ENCODE data around the gene TCF7L2. TPM values are rescaled to one million over a fixed set of nuclear protein-coding genes. Genes with fewer than 3 reads are reported as not detected.

The TCF7L2 gene
- total and polyA plus RNA-seq, 2 donors = 1.4 to 11.1 TPM

- no peak overlapping the region for H3K4me3 ChIP-seq (ENCODE audit: low read length in 2 of 2)
- H3K36me3 ChIP-seq (ENCODE audit: control insufficient read depth in 2 of 2, insufficient read depth in 2 of 2, low read length in 1 of 2) = no peaks in the 10 kb centered on the region
- no peak for DNase-seq (ENCODE audit: low read depth in 6 of 9, low spot score in 9 of 9)
- 98% methylated on average over 1 of the region's 1 CpG for WGBS
- H3K27ac ChIP-seq (ENCODE audit: low read depth in 1 of 2, low read length in 1 of 2) = no peak overlapping the region
- H3K9me3 ChIP-seq (ENCODE audit: control insufficient read depth in 2 of 2, insufficient read depth in 1 of 2, low read length in 1 of 2) = peaks cover 0 to 5% of the 10 kb centered on the region in 2 donors
- H3K27me3 ChIP-seq (ENCODE audit: control insufficient read depth in 2 of 2, insufficient read depth in 1 of 2, low read length in 1 of 2) = no peaks in the 10 kb centered on the region
- no peaks in the 10 kb centered on the region for H3K4me1 ChIP-seq (ENCODE audit: control insufficient read depth in 2 of 2, insufficient read depth in 2 of 2, low read length in 2 of 2)
Measured at GRCh38 chr10:113199459-113199858, 249.4 kb downstream of the TCF7L2 start.

- H3K4me1 ChIP-seq (ENCODE audit: control insufficient read depth in 2 of 2, insufficient read depth in 2 of 2, low read length in 2 of 2) = no peaks in the 10 kb centered on the region
- H3K4me3 ChIP-seq (ENCODE audit: low read length in 2 of 2) = no peak overlapping the region
- peaks cover 0 to 5% of the 10 kb centered on the region in 2 donors for H3K9me3 ChIP-seq (ENCODE audit: control insufficient read depth in 2 of 2, insufficient read depth in 1 of 2, low read length in 1 of 2)
- H3K36me3 ChIP-seq (ENCODE audit: control insufficient read depth in 2 of 2, insufficient read depth in 2 of 2, low read length in 1 of 2) = no peaks in the 10 kb centered on the region
- H3K27ac ChIP-seq (ENCODE audit: low read depth in 1 of 2, low read length in 1 of 2) = no peak overlapping the region
- DNase-seq (ENCODE audit: low read depth in 6 of 9, low spot score in 9 of 9) = peak in 1 of 9 donors; percentile 16
- WGBS = 97% methylated on average over 4 of the region's 4 CpGs
- no peaks in the 10 kb centered on the region for H3K27me3 ChIP-seq (ENCODE audit: control insufficient read depth in 2 of 2, insufficient read depth in 1 of 2, low read length in 1 of 2)
Measured at GRCh38 chr10:113202011-113202410, 252.0 kb downstream of the TCF7L2 start.

GRCh38 chr10:113207924-113208323 is 257.9 kb downstream of the TCF7L2 start:
- Histone ChIP-seq H3K9me3 (ENCODE audit: control insufficient read depth in 2 of 2, insufficient read depth in 1 of 2, low read length in 1 of 2) (no peaks in the 10 kb centered on the region), H3K27me3 (ENCODE audit: control insufficient read depth in 2 of 2, insufficient read depth in 1 of 2, low read length in 1 of 2) (no peaks in the 10 kb centered on the region), H3K27ac (ENCODE audit: low read depth in 1 of 2, low read length in 1 of 2) (no peak overlapping the region), H3K4me3 (ENCODE audit: low read length in 2 of 2) (no peak overlapping the region), H3K4me1 (ENCODE audit: control insufficient read depth in 2 of 2, insufficient read depth in 2 of 2, low read length in 2 of 2) (no peaks in the 10 kb centered on the region), H3K36me3 (ENCODE audit: control insufficient read depth in 2 of 2, insufficient read depth in 2 of 2, low read length in 1 of 2) (no peaks in the 10 kb centered on the region)
- DNase-seq (ENCODE audit: low read depth in 6 of 9, low spot score in 9 of 9) = no peak
- WGBS = 99% methylated on average over 1 of the region's 1 CpG

GRCh38 chr10:113213035-113213434 is 263.0 kb downstream of the TCF7L2 start:
- Histone ChIP-seq H3K9me3 (ENCODE audit: control insufficient read depth in 2 of 2, insufficient read depth in 1 of 2, low read length in 1 of 2) (no peaks in the 10 kb centered on the region), H3K4me3 (ENCODE audit: low read length in 2 of 2) (no peak overlapping the region), H3K4me1 (ENCODE audit: control insufficient read depth in 2 of 2, insufficient read depth in 2 of 2, low read length in 2 of 2) (peaks cover 0 to 6% of the 10 kb centered on the region in 2 donors), H3K27ac (ENCODE audit: low read depth in 1 of 2, low read length in 1 of 2) (no peak overlapping the region), H3K27me3 (ENCODE audit: control insufficient read depth in 2 of 2, insufficient read depth in 1 of 2, low read length in 1 of 2) (no peaks in the 10 kb centered on the region), H3K36me3 (ENCODE audit: control insufficient read depth in 2 of 2, insufficient read depth in 2 of 2, low read length in 1 of 2) (no peaks in the 10 kb centered on the region)
- WGBS = 98% methylated on average over 4 of the region's 4 CpGs
- no peak for DNase-seq (ENCODE audit: low read depth in 6 of 9, low spot score in 9 of 9)

GRCh38 chr10:113214331-113214730 is 264.3 kb downstream of the TCF7L2 start:
- no peak overlapping the region for H3K27ac ChIP-seq (ENCODE audit: low read depth in 1 of 2, low read length in 1 of 2)
- 97% methylated on average over 4 of the region's 4 CpGs for WGBS
- DNase-seq (ENCODE audit: low read depth in 6 of 9, low spot score in 9 of 9) = no peak

GRCh38 chr10:113216102-113216501 is 266.1 kb downstream of the TCF7L2 start:
- WGBS = 13% methylated on average over 3 of the region's 3 CpGs
- peak in 5 of 9 donors; percentile 50 to 83 (median 56) for DNase-seq (ENCODE audit: low read depth in 6 of 9, low spot score in 9 of 9)
- Histone ChIP-seq H3K9me3 (ENCODE audit: control insufficient read depth in 2 of 2, insufficient read depth in 1 of 2, low read length in 1 of 2) (no peaks in the 10 kb centered on the region), H3K4me1 (ENCODE audit: control insufficient read depth in 2 of 2, insufficient read depth in 2 of 2, low read length in 2 of 2) (peaks cover 24 to 29% of the 10 kb centered on the region in 2 donors), H3K27ac (ENCODE audit: low read depth in 1 of 2, low read length in 1 of 2) (no peak overlapping the region), H3K4me3 (ENCODE audit: low read length in 2 of 2) (no peak overlapping the region), H3K36me3 (ENCODE audit: control insufficient read depth in 2 of 2, insufficient read depth in 2 of 2, low read length in 1 of 2) (no peaks in the 10 kb centered on the region), H3K27me3 (ENCODE audit: control insufficient read depth in 2 of 2, insufficient read depth in 1 of 2, low read length in 1 of 2) (no peaks in the 10 kb centered on the region)

More at GRCh38 chr10:113214331-113214730, 264.3 kb downstream of the TCF7L2 start:
- Histone ChIP-seq H3K4me1 (ENCODE audit: control insufficient read depth in 2 of 2, insufficient read depth in 2 of 2, low read length in 2 of 2) (peaks cover 10 to 17% of the 10 kb centered on the region in 2 donors), H3K36me3 (ENCODE audit: control insufficient read depth in 2 of 2, insufficient read depth in 2 of 2, low read length in 1 of 2) (no peaks in the 10 kb centered on the region), H3K9me3 (ENCODE audit: control insufficient read depth in 2 of 2, insufficient read depth in 1 of 2, low read length in 1 of 2) (no peaks in the 10 kb centered on the region), H3K27me3 (ENCODE audit: control insufficient read depth in 2 of 2, insufficient read depth in 1 of 2, low read length in 1 of 2) (no peaks in the 10 kb centered on the region), H3K4me3 (ENCODE audit: low read length in 2 of 2) (no peak overlapping the region)
